Endothelial cell of umbilical vein (primary cell): Measurements from ENCODE around the gene METAP1. TPM values are rescaled to one million over a fixed set of nuclear protein-coding genes. Genes with fewer than 3 reads are reported as not detected.

ENCODE experiments used
- BruUV-seq: library from RNA; stranded (reverse); fragments of 400-500 nt; replicated peaks from 2 replicates; lab custom pipeline; 2021; lab: Mats Ljungman, UMichigan
- CTCF ChIA-PET: fragments of 300-600, 350-600 bp; sonication (Branson Sonifier 250); formaldehyde crosslinking; loops from one replicate; lab custom pipeline; 2021; ENCODE audit warnings: antibody characterized with exemption, inconsistent platforms; lab: Charles Lee
- POLR2A ChIA-PET: fragments of 300-600, 350-600 bp; sonication (Branson Sonifier 250); formaldehyde crosslinking; loops from one replicate; lab custom pipeline; 2021; ENCODE audit warnings: antibody characterized with exemption, inconsistent platforms; lab: Charles Lee
- DNase-seq: peaks from one replicate; pipeline ENCODE4 v3.0.0-alpha.2; 2011; ENCODE audit warnings: low read depth, low spot score
- FAIRE-seq: peaks from 2 replicates; lab custom pipeline; 2011; peaks lifted over from hg19 to GRCh38; lab: Jason Lieb, UNC
- H2AFZ ChIP-seq: 2 replicates; pipeline ENCODE4 v1.6.0; 2012; ENCODE audit warnings: low read depth, low read length, control low read depth, inconsistent platforms
- H3K27ac ChIP-seq: 2 replicates; pipeline ENCODE4 v1.5.1; 2011; ENCODE audit warnings: low read depth, mild to moderate bottlenecking, control low read depth, low read length, moderate library complexity; ENCODE audit not compliant: insufficient read depth
- H3K27me3 ChIP-seq, 2 experiments: 2 replicates each; pipeline versions ENCODE4 v1.6.0 to v1.6.1; 2011; ENCODE audit warnings: low read length in 2 of 2, mixed read lengths in 1 of 2; ENCODE audit not compliant: control insufficient read depth in 2 of 2, insufficient read depth in 2 of 2
- H3K36me3 ChIP-seq, 2 experiments: 2 replicates in 1 of 2; 3 replicates in 1 of 2; pipeline ENCODE4 v1.5.1; 2011; ENCODE audit warnings: low read length in 2 of 2, mild to moderate bottlenecking in 1 of 2, moderate library complexity in 1 of 2; ENCODE audit not compliant: control insufficient read depth in 2 of 2, insufficient read depth in 2 of 2; ENCODE audit errors: extremely low read depth in 1 of 2
- H3K4me1 ChIP-seq: 3 replicates; pipeline ENCODE4 v1.5.1; 2011; ENCODE audit warnings: mild to moderate bottlenecking, low read length; ENCODE audit not compliant: control insufficient read depth, insufficient read depth; ENCODE audit errors: extremely low read depth
- H3K4me2 ChIP-seq: 2 replicates; pipeline ENCODE4 v1.6.1; 2011; ENCODE audit warnings: low read length, control low read depth, mixed read lengths; ENCODE audit not compliant: insufficient read depth
- H3K4me3 ChIP-seq, 3 experiments: fragments of 200-600 bp in 1 of 3; sonication (generic), shearing (Covaris generic) in 1 of 3; replicated peaks in 1 of 3; 2 replicates each; pipeline ENCODE4 v1.5.1; 2011 to 2016; ENCODE audit warnings: control low read depth in 3 of 3, low read length in 3 of 3, mild to moderate bottlenecking in 2 of 3, inconsistent platforms in 1 of 3, low read depth in 1 of 3, moderate library complexity in 1 of 3; ENCODE audit not compliant: insufficient read depth in 1 of 3
- H3K79me2 ChIP-seq: 2 replicates; pipeline ENCODE4 v1.6.0; 2012; ENCODE audit warnings: low read length, inconsistent platforms; ENCODE audit not compliant: control insufficient read depth, insufficient read depth
- H3K9ac ChIP-seq: replicated peaks from 2 replicates; pipeline ENCODE3; 2011; ENCODE audit warnings: low read length, control low read depth; ENCODE audit not compliant: insufficient read depth; ENCODE audit errors: extremely low read depth
- H3K9me1 ChIP-seq: replicated peaks from 3 replicates; pipeline ENCODE4 v1.6.0; 2011; ENCODE audit warnings: mild to moderate bottlenecking, low read length; ENCODE audit not compliant: control insufficient read depth, insufficient read depth; ENCODE audit errors: extremely low read depth
- H3K9me3 ChIP-seq: replicated peaks from 2 replicates; pipeline ENCODE4 v1.5.1; 2012; ENCODE audit warnings: low read length, inconsistent platforms; ENCODE audit not compliant: control insufficient read depth, insufficient read depth
- H4K20me1 ChIP-seq: replicated peaks from 2 replicates; pipeline ENCODE3; 2011; ENCODE audit warnings: mild to moderate bottlenecking, low read length; ENCODE audit not compliant: control insufficient read depth, insufficient read depth; ENCODE audit errors: extremely low read depth
- EZH2 ChIP-seq: IDR thresholded peaks from 2 replicates; pipeline ENCODE4 v1.6.1; 2012; ENCODE audit warnings: borderline replicate concordance, low read depth, mild to moderate bottlenecking, moderate library complexity, low read length, inconsistent platforms; ENCODE audit not compliant: severe bottlenecking
- FOS ChIP-seq: IDR thresholded peaks from 2 replicates; pipeline ENCODE4 v1.6.1; 2011; ENCODE audit warnings: mild to moderate bottlenecking, low read length, moderate library complexity, borderline replicate concordance; ENCODE audit not compliant: insufficient read depth
- GATA2 ChIP-seq: IDR thresholded peaks from 2 replicates; pipeline ENCODE4 v1.7.0; 2011; ENCODE audit warnings: low read depth, mild to moderate bottlenecking, moderate library complexity, mixed read lengths, low read length; ENCODE audit not compliant: insufficient read length, insufficient read depth
- JUN ChIP-seq: IDR thresholded peaks from 2 replicates; pipeline ENCODE4 v1.6.1; 2011; ENCODE audit warnings: borderline replicate concordance, low read depth; ENCODE audit not compliant: insufficient read length, insufficient read depth
- MYC ChIP-seq: IDR thresholded peaks from one replicate; pipeline ENCODE4 v1.6.1; 2011; ENCODE audit warnings: mild to moderate bottlenecking, low read depth, low read length
- POLR2A ChIP-seq: IDR thresholded peaks from 2 replicates; pipeline ENCODE4 v1.6.1; 2012; ENCODE audit warnings: low read depth, mild to moderate bottlenecking, control low read depth, low read length
- POLR2AphosphoS5 ChIP-seq: IDR thresholded peaks from 2 replicates; pipeline ENCODE4 v1.6.1; 2012; ENCODE audit warnings: low read depth, mild to moderate bottlenecking, control low read depth, low read length, moderate library complexity; ENCODE audit not compliant: insufficient read depth
- dilution Hi-C: fragments of 300-500 bp; cut with MboI; formaldehyde crosslinking; loops from one replicate; pipeline ENCODE4 v1.15.0; 2019; ENCODE audit warnings: low sequenced_read_pairs; ENCODE audit not compliant: extremely low pct_ligation_motif_present
- intact Hi-C: fragments of 100-400 bp; cut with micrococcal nuclease; formaldehyde crosslinking; loops from one replicate; pipeline ENCODE4 v1.10.0; 2022
- polyA plus RNA-seq, 4 experiments: library from polyadenylated mRNA; depleted of rRNA in 3 of 4; stranded (reverse) in 3 of 4; unstranded in 1 of 4; fragments of >200 nt; gene quantifications; 2 replicates each; pipeline versions ENCODE4 v1.2.1 to v1.2.3, GENCODE V29; 2011 to 2012; ENCODE audit warnings: missing spikeins in 1 of 4
- total RNA-seq: library from RNA; stranded (reverse); gene quantifications from 2 replicates; pipeline ENCODE4 v1.2.3, GENCODE V29; 2021
- TF ChIP-seq, protein P1 (sequence below): IDR thresholded peaks from 2 replicates; pipeline ENCODE4 v1.6.1; 2011; ENCODE audit not compliant: insufficient read depth, insufficient read length
- TF ChIP-seq, protein P2 (sequence below), 2 donors: IDR thresholded peaks; 1 replicate in 1 of 2; 2 replicates in 1 of 2; pipeline ENCODE4 v1.5.1; 2011; ENCODE audit warnings: low read length in 2 of 2, mild to moderate bottlenecking in 2 of 2, moderate library complexity in 2 of 2, control low read depth in 1 of 2, inconsistent platforms in 1 of 2, low read depth in 1 of 2; ENCODE audit not compliant: insufficient read depth in 1 of 2; ENCODE audit errors: extremely low read depth in 1 of 2

METAP1 gene
- total and polyA plus RNA-seq, 2 donors (not counting 3 experiments of a cell fraction or from before 2014, with no cell fraction given) = 26.4 to 39.8 TPM

DNA sequence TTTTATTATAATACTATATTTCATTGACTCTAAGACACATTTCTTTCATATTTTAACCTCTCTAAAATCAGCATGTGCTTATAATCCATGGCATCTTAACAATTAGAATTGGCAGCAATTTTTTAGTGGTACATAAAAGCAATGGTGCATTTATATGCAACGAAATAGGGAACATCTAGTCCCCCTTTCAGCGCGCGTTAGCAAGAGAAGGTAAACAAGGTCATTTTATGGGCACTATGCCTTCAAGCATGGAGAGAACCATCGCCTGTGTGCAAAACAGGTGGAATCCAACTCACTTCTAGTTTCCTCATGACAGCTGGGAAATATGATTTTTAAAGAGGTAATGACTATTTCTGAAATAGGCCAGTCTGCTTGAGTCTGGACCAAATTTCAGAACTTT is 86.7 kb downstream of the METAP1 start:
- dilution Hi-C loops = no loop called here
- Histone ChIP-seq H4K20me1 (no peaks in the 10 kb centered on the region), H3K4me3 (no peak overlapping the region), H2AFZ (no peak overlapping the region), H3K27me3 (no peaks in the 10 kb centered on the region), H3K79me2 (peaks cover 12% of the 10 kb centered on the region), H3K27ac (no peak overlapping the region), H3K36me3 (peaks cover 16 to 17% of the 10 kb centered on the region in 2 experiments), H3K9me3 (no peaks in the 10 kb centered on the region), H3K4me2 (no peak overlapping the region), H3K9ac (no peak overlapping the region), H3K4me1 (no peaks in the 10 kb centered on the region), H3K9me1 (no peaks in the 10 kb centered on the region)
- ChIA-PET POLR2A (no interaction called here), CTCF (no interaction called here)
- BruUV-seq = no TSS peak
- FAIRE-seq (no peak), DNase-seq (no peak)
- TF ChIP-seq FOS = no peak
- TF ChIP-seq POLR2AphosphoS5 = no peak
- TF ChIP-seq, protein P1, sequence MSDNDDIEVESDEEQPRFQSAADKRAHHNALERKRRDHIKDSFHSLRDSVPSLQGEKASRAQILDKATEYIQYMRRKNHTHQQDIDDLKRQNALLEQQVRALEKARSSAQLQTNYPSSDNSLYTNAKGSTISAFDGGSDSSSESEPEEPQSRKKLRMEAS = no peak
- TF ChIP-seq EZH2 = no peak
- TF ChIP-seq, protein P2, sequence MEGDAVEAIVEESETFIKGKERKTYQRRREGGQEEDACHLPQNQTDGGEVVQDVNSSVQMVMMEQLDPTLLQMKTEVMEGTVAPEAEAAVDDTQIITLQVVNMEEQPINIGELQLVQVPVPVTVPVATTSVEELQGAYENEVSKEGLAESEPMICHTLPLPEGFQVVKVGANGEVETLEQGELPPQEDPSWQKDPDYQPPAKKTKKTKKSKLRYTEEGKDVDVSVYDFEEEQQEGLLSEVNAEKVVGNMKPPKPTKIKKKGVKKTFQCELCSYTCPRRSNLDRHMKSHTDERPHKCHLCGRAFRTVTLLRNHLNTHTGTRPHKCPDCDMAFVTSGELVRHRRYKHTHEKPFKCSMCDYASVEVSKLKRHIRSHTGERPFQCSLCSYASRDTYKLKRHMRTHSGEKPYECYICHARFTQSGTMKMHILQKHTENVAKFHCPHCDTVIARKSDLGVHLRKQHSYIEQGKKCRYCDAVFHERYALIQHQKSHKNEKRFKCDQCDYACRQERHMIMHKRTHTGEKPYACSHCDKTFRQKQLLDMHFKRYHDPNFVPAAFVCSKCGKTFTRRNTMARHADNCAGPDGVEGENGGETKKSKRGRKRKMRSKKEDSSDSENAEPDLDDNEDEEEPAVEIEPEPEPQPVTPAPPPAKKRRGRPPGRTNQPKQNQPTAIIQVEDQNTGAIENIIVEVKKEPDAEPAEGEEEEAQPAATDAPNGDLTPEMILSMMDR (IDR thresholded peaks at IDR 0.05; ENCODE audit: extremely low read depth in 1 of 2, insufficient read depth in 1 of 2, low read depth in 1 of 2, low read length in 2 of 2) = no peak
- TF ChIP-seq GATA2 = no peak
- no peak for TF ChIP-seq MYC
- TF ChIP-seq POLR2A = no peak
- no peak for TF ChIP-seq JUN
- intact Hi-C loops = loop anchor here (10.0 kb wide), 1 partner anchor 427 kb away; the partner anchor contains the start of gene TSPAN5
